B cell (primary cell): ENCODE results near the gene DYNLT2. TPM values are rescaled to one million over a fixed set of nuclear protein-coding genes. Genes with fewer than 3 reads are reported as not detected.

Experiments
- ATAC-seq: fragments of 200-7000 bp; cut with Tn5 transposase; one replicate; pipeline ENCODE4 v1.10.0; 2021; ENCODE audit warnings: low read depth, mild to moderate bottlenecking, moderate number of reproducible peaks, moderate library complexity
- CTCF ChIA-PET: fragments of 350-600 bp; sonication (Branson Sonifier 250); formaldehyde crosslinking; loops from one replicate; lab custom pipeline; 2021; ENCODE audit warnings: antibody characterized with exemption, inconsistent platforms; lab: Charles Lee
- POLR2A ChIA-PET: fragments of 350-600 bp; sonication (Branson Sonifier 250); formaldehyde crosslinking; loops from one replicate; lab custom pipeline; 2021; ENCODE audit warnings: antibody characterized with exemption; lab: Charles Lee
- DNase-seq: peaks from one replicate; pipeline ENCODE4 v3.0.0; 2013
- H2AFZ ChIP-seq: 2 replicates; pipeline ENCODE4 v1.6.1; 2012; ENCODE audit warnings: mild to moderate bottlenecking, low read depth, low read length; ENCODE audit not compliant: insufficient read depth, poor library complexity, severe bottlenecking
- H3K27ac ChIP-seq, 2 donors: 1 replicate in 1 of 2; 2 replicates in 1 of 2; pipeline ENCODE4 v1.5.1; 2012 to 2013; ENCODE audit warnings: low read length in 2 of 2, mild to moderate bottlenecking in 2 of 2, moderate library complexity in 1 of 2
- H3K27me3 ChIP-seq, 4 experiments: fragments of 200-600 bp in 1 of 4; sonication (generic) in 1 of 4; replicated peaks in 1 of 4; 1 replicate in 2 of 4; 2 replicates in 2 of 4; pipeline versions ENCODE4 v1.6.1 to v1.7.0; 2013 to 2016; ENCODE audit warnings: low read length in 3 of 4, mild to moderate bottlenecking in 2 of 4, mixed read lengths in 1 of 4, moderate library complexity in 1 of 4; ENCODE audit not compliant: insufficient read depth in 4 of 4, control insufficient read depth in 3 of 4; ENCODE audit errors: control extremely low read depth in 1 of 4
- H3K36me3 ChIP-seq, 2 experiments: replicated peaks in 1 of 2; 1 replicate in 1 of 2; 2 replicates in 1 of 2; pipeline versions ENCODE4 v1.6.1 to v1.7.1; 2013; ENCODE audit warnings: low read length in 1 of 2; ENCODE audit not compliant: insufficient read depth in 2 of 2, control insufficient read depth in 1 of 2; ENCODE audit errors: control extremely low read depth in 1 of 2, extremely low read depth in 1 of 2
- H3K4me1 ChIP-seq, 2 donors: fragments of 200-600 bp in 1 of 2; sonication (generic) in 1 of 2; 1 replicate in 1 of 2; 2 replicates in 1 of 2; pipeline versions ENCODE4 v1.5.1 to v1.6.1; 2013 to 2017; ENCODE audit warnings: low read length in 2 of 2; ENCODE audit not compliant: control insufficient read depth in 2 of 2, insufficient read depth in 2 of 2
- H3K4me2 ChIP-seq: replicated peaks from 2 replicates; pipeline ENCODE3; 2012; ENCODE audit warnings: mild to moderate bottlenecking, low read depth, low read length; ENCODE audit not compliant: poor library complexity, severe bottlenecking
- H3K4me3 ChIP-seq, 5 experiments: fragments of 200-600 bp in 1 of 5; sonication (generic) in 1 of 5; 1 replicate in 3 of 5; 2 replicates in 2 of 5; pipeline versions ENCODE4 v1.5.1 to v1.7.0; 2011 to 2016; ENCODE audit warnings: low read length in 4 of 5, mild to moderate bottlenecking in 4 of 5, low read depth in 2 of 5, control low read depth in 1 of 5, moderate library complexity in 1 of 5; ENCODE audit not compliant: insufficient read depth in 1 of 5; ENCODE audit errors: control extremely low read depth in 1 of 5, extremely low read depth in 1 of 5
- H3K79me2 ChIP-seq: fragments of 200-600 bp; sonication (generic); one replicate; pipeline ENCODE4 v1.6.0; 2016; ENCODE audit warnings: low read length; ENCODE audit not compliant: control insufficient read depth, insufficient read depth
- H3K9ac ChIP-seq: fragments of 200-600 bp; sonication (generic); 2 replicates; pipeline ENCODE4 v1.6.1; 2017; ENCODE audit warnings: mild to moderate bottlenecking, low read length, moderate library complexity
- H3K9me3 ChIP-seq, 3 donors: one replicate each; pipeline versions ENCODE4 v1.6.1 to v1.7.1; 2013; ENCODE audit warnings: low read length in 2 of 3; ENCODE audit not compliant: control insufficient read depth in 2 of 3, insufficient read depth in 1 of 3; ENCODE audit errors: control extremely low read depth in 1 of 3
- H4K20me1 ChIP-seq: 2 replicates; pipeline ENCODE4 v1.6.0; 2012; ENCODE audit warnings: mild to moderate bottlenecking, low read length; ENCODE audit not compliant: insufficient read depth, control insufficient read depth, poor library complexity, severe bottlenecking
- H3K27ac Mint-ChIP-seq: one replicate; pipeline ENCODE4 v1.8.0; 2021; ENCODE audit warnings: mixed read lengths
- H3K27me3 Mint-ChIP-seq: one replicate; pipeline ENCODE4 v1.8.0; 2021; ENCODE audit warnings: mixed read lengths
- H3K4me1 Mint-ChIP-seq: one replicate; pipeline ENCODE4 v1.8.0; 2021; ENCODE audit warnings: mixed read lengths
- H3K4me3 Mint-ChIP-seq: one replicate; pipeline ENCODE4 v1.8.0; 2021; ENCODE audit warnings: mixed read lengths
- H3K9me3 Mint-ChIP-seq: one replicate; pipeline ENCODE4 v1.8.0; 2022; ENCODE audit warnings: mixed read lengths; ENCODE audit not compliant: insufficient read depth
- CTCF ChIP-seq: fragments of 200-600 bp; IDR thresholded peaks from one replicate; pipeline ENCODE4 v1.8.0; 2022; ENCODE audit warnings: antibody characterized with exemption, mild to moderate bottlenecking
- EZH2 ChIP-seq: IDR thresholded peaks from 2 replicates; pipeline ENCODE4 v1.6.1; 2012; ENCODE audit warnings: borderline replicate concordance, low read depth, mild to moderate bottlenecking, moderate library complexity, low read length; ENCODE audit not compliant: insufficient read depth, poor library complexity, severe bottlenecking
- WGBS: methylation state at CpG from one replicate; pipeline ENCODE4 v1.1.5; 2013; ENCODE audit warnings: missing lambda C conversion rate; ENCODE audit not compliant: insufficient coverage; 5-methylcytosine and 5-hydroxymethylcytosine counted together
- intact Hi-C: fragments of 100-400 bp; cut with micrococcal nuclease; formaldehyde crosslinking; loops from one replicate; pipeline ENCODE4 v1.10.0; 2022
- polyA plus RNA-seq: library from polyadenylated mRNA; depleted of rRNA; stranded (reverse); fragments of >200 nt; gene quantifications from 2 replicates; pipeline ENCODE4 v1.2.3, GENCODE V29; 2012
- total RNA-seq, 2 donors: library from RNA; stranded (reverse); fragments of 120-200 nt in 1 of 2; gene quantifications; 1 replicate in 1 of 2; 2 replicates in 1 of 2; pipeline versions ENCODE4 v1.2.3 to v1.2.4, GENCODE V29; 2013 to 2022

The DYNLT2 gene
- total and polyA plus RNA-seq, 2 donors (not counting 1 experiment from before 2014, with no cell fraction given): 2.4 to 7.2 TPM

GRCh38 chr6:169724494-169725124 is 26.8 kb downstream of the DYNLT2 start, which contains the start of gene PHF10:
TSS of gene PHF10 (minus strand) at chr6:169724500. CDS start at chr6:169723931, 569 bp downstream.
- TF ChIP-seq EZH2 (no peak), CTCF (no peak)
- peak within 1 kb of the TSS; percentile 74 to 95 (median 77) for H3K4me3 ChIP-seq
- Mint-ChIP-seq H3K27ac (peak within 1 kb of the TSS; percentile 93), H3K27me3 (no peaks in the 10 kb centered on the region), H3K9me3 (no peaks in the 10 kb centered on the region), H3K4me3 (peak within 1 kb of the TSS; percentile 90), H3K4me1 (peaks cover 26% of the 10 kb centered on the region)
- H4K20me1 ChIP-seq: no peaks in the 10 kb centered on the region
- ATAC-seq (peak; percentile 65), DNase-seq (peak; percentile 80)
- intact Hi-C loops: loop anchor here (1.0 to 10.0 kb wide), 3 partner anchors 135 to 830 kb away; partner anchors contain the start of genes DLL1 and TBP
- ChIA-PET POLR2A (no interaction called here), CTCF (interaction anchor here (1.6 to 1.7 kb wide), 2 partner anchors 21 to 26 kb away, joined by 4 to 6 read pairs; no protein-coding TSS in a partner anchor)
- WGBS: under 1% methylated on average over 49 of the region's 89 CpGs
- peak within 1 kb of the TSS; percentile 72 for H3K9ac ChIP-seq
- H3K4me1 ChIP-seq: peaks cover 17 to 18% of the 10 kb centered on the region in 2 donors
- H3K79me2 ChIP-seq: peaks cover 22% of the 10 kb centered on the region
- peak within 1 kb of the TSS; percentile 77 to 88 for H3K27ac ChIP-seq
- H3K36me3 ChIP-seq: no peaks in the 10 kb centered on the region
- no peaks in the 10 kb centered on the region for H3K27me3 ChIP-seq
- H2AFZ ChIP-seq: peak within 1 kb of the TSS; percentile 86
- no peaks in the 10 kb centered on the region for H3K9me3 ChIP-seq
- H3K4me2 ChIP-seq: peak within 1 kb of the TSS; percentile 87
